IPS-20b (cell line): ENCODE data around the gene TMEM62.
"Not testable (repeated sequence)": the region's sequence is repeated elsewhere in the genome, so short reads cannot be mapped to it uniquely, and the experiment has no call there.

Source experiments
- H3K27ac ChIP-seq: one replicate; pipeline ENCODE4 v1.5.1; 2013; ENCODE audit warnings: low read length
- H3K27me3 ChIP-seq: 2 replicates; pipeline ENCODE4 v1.6.1; 2013; ENCODE audit warnings: mild to moderate bottlenecking, low read length, inconsistent platforms; ENCODE audit not compliant: insufficient read depth
- H3K36me3 ChIP-seq: 2 replicates; pipeline ENCODE4 v1.6.1; 2013; ENCODE audit warnings: low read depth, mild to moderate bottlenecking, inconsistent platforms, low read length, moderate library complexity; ENCODE audit not compliant: insufficient read depth
- H3K4me1 ChIP-seq: 2 replicates; pipeline ENCODE4 v1.6.1; 2013; ENCODE audit warnings: mild to moderate bottlenecking, control low read depth, inconsistent platforms, low read length, moderate library complexity; ENCODE audit not compliant: insufficient read depth
- H3K4me3 ChIP-seq: 2 replicates; pipeline ENCODE4 v1.5.1; 2013; ENCODE audit warnings: mild to moderate bottlenecking, low read length, inconsistent platforms
- H3K9ac ChIP-seq: 2 replicates; pipeline ENCODE4 v1.6.1; 2013; ENCODE audit warnings: low read depth, mild to moderate bottlenecking, inconsistent platforms, low read length, moderate library complexity
- H3K9me3 ChIP-seq: 2 replicates; pipeline ENCODE4 v1.6.1; 2013; ENCODE audit warnings: mild to moderate bottlenecking, low read depth, low read length, inconsistent platforms; ENCODE audit not compliant: insufficient read depth

Gene TMEM62

DNA sequence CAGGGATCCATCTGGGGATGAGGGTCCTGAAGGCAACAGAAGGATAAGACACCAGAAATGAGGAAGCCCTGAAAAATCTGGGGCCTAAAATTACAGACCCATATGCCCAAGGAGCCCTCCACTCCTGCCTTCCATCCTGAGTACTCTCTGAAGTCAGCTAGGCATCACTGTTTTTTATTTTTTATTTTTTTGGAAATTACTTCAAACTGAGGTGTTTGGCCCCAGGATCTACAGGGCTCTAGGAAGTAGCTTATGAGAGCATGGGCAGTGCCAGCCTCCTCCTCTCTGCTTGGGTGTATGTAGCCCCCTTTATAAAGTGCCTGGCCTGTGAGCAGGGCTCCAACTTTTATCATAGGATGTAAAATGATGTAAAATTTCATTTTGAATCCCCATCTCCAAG lies 79.6 kb downstream of the TMEM62 start:
- H3K27ac ChIP-seq: no peak overlapping the region
- no peak overlapping the region for H3K4me3 ChIP-seq
- no peaks in the 10 kb centered on the region; the same call in 1 of the 2 replicates for H3K9me3 ChIP-seq
- H3K9ac ChIP-seq: no peak overlapping the region
- H3K27me3 ChIP-seq: no peaks in the 10 kb centered on the region; the same call in 1 of the 2 replicates
- H3K4me1 ChIP-seq: no peaks in the 10 kb centered on the region
- H3K36me3 ChIP-seq: no peaks in the 10 kb centered on the region

DNA sequence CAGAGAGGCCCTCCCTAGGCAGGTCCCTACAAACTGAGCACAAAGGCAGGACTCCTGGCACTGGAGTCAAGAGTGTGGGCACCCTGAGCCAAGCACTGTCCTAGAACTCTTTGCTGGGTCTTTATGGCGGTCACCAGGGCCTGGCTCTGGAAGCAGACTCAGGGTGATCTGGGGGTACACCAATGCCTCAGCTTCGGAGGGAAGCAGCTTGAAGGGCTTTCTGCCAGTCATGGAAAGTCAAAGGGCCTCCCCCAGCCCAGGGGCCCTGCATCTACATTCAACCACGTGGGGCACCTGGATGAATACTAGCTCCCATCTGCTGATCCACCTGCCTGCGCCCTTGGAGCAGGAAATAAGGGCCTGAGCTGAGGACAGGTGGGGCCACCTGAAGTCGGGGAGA lies 80.1 kb downstream of the TMEM62 start:
- no peak overlapping the region for H3K9ac ChIP-seq
- H3K27me3 ChIP-seq: no peaks in the 10 kb centered on the region; the same call in 1 of the 2 replicates
- H3K4me1 ChIP-seq: no peaks in the 10 kb centered on the region
- no peaks in the 10 kb centered on the region for H3K36me3 ChIP-seq
- no peak overlapping the region for H3K27ac ChIP-seq
- no peak overlapping the region for H3K4me3 ChIP-seq
- no peaks in the 10 kb centered on the region; the same call in 1 of the 2 replicates for H3K9me3 ChIP-seq

DNA sequence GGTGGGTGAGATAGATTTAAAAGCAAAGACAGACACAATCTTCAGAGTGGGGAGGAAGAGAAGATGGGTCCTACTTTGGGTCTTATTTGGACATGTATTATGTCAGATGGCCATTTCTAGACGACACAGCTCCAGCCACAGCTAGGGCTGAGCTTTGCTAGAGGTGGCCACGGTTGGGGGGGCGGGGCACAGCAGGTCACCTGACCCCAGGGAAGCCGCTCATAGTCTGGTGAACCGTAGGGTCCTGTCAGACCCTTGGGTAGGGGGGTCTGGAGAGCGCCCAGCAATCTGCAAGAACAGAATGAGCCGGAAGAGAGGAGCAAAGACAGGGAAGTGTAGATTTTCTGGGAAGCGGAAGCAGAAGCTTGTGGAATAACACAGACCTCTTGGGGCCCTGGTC lies 80.8 kb downstream of the TMEM62 start:
- H3K27me3 ChIP-seq: no peaks in the 10 kb centered on the region; the same call in 1 of the 2 replicates
- H3K27ac ChIP-seq: no peak overlapping the region
- no peaks in the 10 kb centered on the region; the same call in 1 of the 2 replicates for H3K4me1 ChIP-seq
- no peak overlapping the region for H3K4me3 ChIP-seq
- H3K36me3 ChIP-seq: no peaks in the 10 kb centered on the region
- H3K9ac ChIP-seq: no peak overlapping the region
- no peaks in the 10 kb centered on the region; the same call in 1 of the 2 replicates for H3K9me3 ChIP-seq

DNA sequence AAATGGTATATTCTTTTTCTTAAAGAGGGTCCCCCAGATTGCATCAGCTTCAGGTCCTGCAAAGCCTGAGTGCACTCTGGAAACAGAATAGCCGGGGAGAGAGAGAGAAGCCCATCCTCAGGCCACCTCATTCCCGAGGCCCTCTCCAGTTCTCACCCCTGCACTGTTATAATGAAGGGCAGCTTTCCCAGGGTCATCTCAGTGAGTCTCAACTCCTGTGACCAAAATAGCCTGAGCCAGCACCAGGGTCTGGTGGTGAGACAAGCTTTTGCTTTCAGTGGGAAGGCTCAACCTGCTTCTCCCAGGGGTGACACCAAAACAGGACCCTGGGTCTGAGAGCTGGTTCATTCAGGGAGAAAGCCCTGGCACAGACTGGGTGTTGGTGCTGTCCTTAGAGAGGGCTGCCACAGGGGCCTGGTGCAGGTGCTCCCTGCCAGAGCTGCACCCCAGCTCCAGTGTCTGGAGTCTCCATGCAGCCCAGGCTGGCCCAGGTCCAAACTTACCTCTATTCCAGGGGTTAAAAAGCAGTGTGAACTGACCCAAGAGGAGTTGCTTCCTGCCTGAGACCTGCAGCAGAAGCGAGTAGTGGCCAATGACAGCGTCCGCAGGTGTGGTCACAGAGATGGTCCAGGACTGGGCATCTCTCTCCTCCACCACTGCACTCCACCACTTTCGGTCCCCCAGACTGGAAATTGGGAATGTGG lies 81.4 kb downstream of the TMEM62 start:
- no peak overlapping the region for H3K9ac ChIP-seq
- H3K9me3 ChIP-seq: no peaks in the 10 kb centered on the region; the same call in 1 of the 2 replicates
- H3K27me3 ChIP-seq: no peaks in the 10 kb centered on the region; the same call in 1 of the 2 replicates
- no peak overlapping the region for H3K27ac ChIP-seq
- no peak overlapping the region for H3K4me3 ChIP-seq
- no peaks in the 10 kb centered on the region for H3K36me3 ChIP-seq
- no peaks in the 10 kb centered on the region; the same call in 1 of the 2 replicates for H3K4me1 ChIP-seq

DNA sequence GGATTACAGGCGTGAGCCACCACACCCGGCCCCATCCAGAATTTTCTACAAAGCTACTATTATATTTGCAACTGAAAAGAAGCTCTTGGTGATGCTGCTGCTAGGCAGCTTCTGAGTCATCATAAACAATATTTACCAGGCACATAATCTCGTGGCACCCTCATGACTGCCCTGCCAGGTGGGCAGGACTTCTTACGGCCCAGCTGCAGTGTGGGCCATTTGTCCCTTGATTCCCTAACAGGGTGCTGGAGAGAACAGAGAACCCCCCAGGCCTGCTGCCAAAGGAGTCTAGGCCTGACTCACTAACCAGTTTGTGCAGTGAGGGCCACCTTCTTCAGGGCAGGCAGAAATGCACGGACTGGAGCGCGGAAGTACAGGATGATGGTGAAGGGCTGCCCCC lies 82.6 kb downstream of the TMEM62 start:
- Histone ChIP-seq H3K4me3 (no peak overlapping the region), H3K9ac (no peak overlapping the region), H3K4me1 (no peaks in the 10 kb centered on the region; the same call in 1 of the 2 replicates), H3K27ac (no peak overlapping the region), H3K27me3 (no peaks in the 10 kb centered on the region), H3K36me3 (no peaks in the 10 kb centered on the region), H3K9me3 (no peaks in the 10 kb centered on the region)

DNA sequence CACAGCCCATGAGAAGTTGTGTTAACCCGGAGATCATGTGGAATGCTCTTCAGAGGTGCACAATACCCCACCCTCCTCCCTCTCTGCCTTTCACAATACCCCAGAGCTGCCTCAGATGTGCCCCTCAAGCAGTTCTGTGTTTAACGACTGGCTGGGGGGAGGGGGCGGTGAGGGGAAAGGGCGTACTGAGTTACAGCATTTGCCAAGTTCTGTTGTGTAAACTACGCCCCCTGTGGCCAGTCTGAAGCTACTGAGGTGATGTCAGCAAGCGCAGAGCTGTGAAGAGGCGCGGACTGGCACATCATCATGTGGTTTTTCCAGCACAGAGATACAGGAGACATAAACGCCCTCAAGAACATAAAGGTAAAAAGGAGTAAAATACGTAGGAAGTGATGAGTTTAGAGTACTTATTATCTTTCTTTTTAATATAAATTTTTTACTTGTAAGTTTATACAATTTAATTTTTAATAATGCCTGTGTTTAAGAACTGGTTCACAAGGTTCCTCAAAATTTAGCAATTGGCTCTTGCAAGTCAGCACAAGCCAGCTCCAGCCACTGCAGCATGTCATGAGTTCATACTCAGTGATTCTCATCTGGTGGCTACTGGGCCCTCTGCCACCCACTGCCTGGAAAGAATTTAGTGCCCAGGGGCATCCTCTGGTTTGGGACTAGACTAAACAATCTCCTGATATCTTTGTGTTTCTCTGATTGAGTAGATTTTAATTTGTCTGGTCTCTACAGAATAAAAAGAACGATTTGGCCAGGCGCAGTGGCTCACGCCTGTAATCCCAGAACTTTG lies 85.7 kb downstream of the TMEM62 start:
- Histone ChIP-seq H3K36me3 (no peaks in the 10 kb centered on the region), H3K9ac (no peak overlapping the region), H3K27ac (no peak overlapping the region), H3K4me1 (no peaks in the 10 kb centered on the region; the same call in 1 of the 2 replicates), H3K9me3 (no peaks in the 10 kb centered on the region), H3K27me3 (no peaks in the 10 kb centered on the region), H3K4me3 (no peak overlapping the region)

DNA sequence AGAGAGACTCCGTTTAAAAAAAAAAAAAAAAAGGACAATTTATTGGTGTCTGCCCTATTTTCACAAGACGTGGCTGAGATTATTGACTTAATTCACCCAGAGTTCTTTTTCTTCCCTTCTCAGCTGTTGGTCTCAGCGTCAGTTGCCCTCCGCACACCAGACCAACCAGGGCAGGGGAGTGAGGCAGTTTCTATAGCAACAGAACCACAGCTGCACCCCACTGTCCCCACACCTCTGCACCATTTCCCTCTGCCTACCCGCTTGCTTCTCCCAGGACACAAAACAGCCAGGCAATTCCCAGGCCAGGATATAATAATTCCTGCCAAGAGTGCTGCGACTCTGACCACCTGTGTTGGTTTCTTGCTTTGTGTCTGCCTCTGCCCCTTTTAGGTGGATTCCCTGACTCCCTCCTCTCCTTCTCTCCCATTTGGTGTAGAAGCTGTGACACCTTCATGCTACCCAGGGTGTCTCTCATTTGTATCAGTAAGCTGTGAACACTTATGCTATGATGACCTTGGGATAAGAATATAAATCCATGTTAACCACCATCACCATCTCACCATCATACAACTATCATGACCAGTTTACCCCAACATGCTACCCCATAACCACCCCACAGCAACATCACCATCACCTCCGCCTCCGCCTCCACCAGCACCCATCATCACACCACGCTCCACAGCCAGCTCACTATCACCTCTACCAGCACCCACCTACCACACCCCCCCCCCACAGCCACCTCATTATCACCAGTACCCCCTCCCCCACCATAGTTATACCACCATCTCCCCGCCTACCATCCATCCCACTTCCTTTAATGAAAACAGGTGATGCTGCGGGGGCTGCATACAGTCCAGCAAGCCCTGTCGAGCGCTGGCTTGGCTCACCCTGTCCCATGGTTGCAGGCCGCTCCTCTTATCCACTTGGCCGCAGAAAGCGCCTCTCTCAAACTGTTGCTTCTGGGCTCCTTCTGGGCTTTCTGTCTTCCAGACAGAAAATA lies 86.8 kb downstream of the TMEM62 start:
- Histone ChIP-seq H3K4me1 (no peaks in the 10 kb centered on the region; the same call in 1 of the 2 replicates), H3K4me3 (no peak overlapping the region), H3K9ac (no peak overlapping the region), H3K36me3 (no peaks in the 10 kb centered on the region), H3K27ac (no peak overlapping the region), H3K27me3 (no peaks in the 10 kb centered on the region), H3K9me3 (no peaks in the 10 kb centered on the region)

DNA sequence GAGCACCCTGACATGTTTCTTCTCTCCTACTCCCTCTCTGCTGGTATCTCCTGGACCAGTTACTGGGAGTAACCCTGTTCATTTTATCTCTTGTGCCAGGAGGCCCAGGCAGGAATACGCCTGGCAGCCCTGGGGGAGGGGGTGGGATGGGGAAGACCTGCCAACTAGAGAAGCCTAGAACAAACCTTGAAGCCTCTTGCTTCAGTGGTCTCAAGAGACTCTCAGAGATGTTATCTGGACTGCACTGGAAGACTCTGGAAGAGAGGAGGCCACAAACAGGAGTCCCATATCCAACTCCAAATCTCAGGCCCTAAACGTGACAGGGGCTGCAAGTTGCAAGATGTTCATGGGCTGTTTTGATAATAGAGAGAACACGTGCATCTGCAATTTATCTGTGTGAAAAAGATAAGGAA lies 87.6 kb downstream of the TMEM62 start, which contains the start of gene EPB42:
EPB42 (minus strand) TSS at position 28 of the 413 bp plus-strand sequence. CDS start 193 bp downstream, outside the sequence.
- Histone ChIP-seq H3K9me3 (no peaks in the 10 kb centered on the region), H3K36me3 (no peaks in the 10 kb centered on the region), H3K27me3 (no peaks in the 10 kb centered on the region), H3K4me3 (no peak within 1 kb of the TSS), H3K9ac (no peak within 1 kb of the TSS), H3K27ac (no peak within 1 kb of the TSS), H3K4me1 (no peaks in the 10 kb centered on the region; the same call in 1 of the 2 replicates)

DNA sequence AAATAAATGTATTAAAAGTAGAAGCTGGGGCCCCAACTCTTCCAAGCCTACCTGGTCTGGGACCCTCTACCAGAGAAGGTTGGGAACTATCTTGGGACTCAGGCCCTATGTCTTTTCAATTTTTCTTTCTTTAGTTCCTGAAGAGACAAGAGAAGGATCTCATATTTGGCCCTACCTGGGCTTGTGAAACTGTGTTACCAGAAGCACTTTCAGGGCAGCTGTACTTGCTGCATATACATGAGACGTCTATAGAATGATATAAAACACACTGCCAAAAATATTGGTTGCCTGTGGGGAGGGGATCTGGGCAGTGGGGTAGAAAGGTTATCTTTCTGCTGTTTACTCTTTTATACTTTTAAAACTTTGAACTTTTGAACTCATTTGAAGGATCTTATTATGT lies 88.0 kb downstream of the TMEM62 start:
- Histone ChIP-seq H3K4me1 (no peaks in the 10 kb centered on the region; the same call in 1 of the 2 replicates), H3K4me3 (no peak overlapping the region), H3K27ac (no peak overlapping the region), H3K27me3 (no peaks in the 10 kb centered on the region), H3K9me3 (no peaks in the 10 kb centered on the region), H3K9ac (no peak overlapping the region), H3K36me3 (no peaks in the 10 kb centered on the region)

DNA sequence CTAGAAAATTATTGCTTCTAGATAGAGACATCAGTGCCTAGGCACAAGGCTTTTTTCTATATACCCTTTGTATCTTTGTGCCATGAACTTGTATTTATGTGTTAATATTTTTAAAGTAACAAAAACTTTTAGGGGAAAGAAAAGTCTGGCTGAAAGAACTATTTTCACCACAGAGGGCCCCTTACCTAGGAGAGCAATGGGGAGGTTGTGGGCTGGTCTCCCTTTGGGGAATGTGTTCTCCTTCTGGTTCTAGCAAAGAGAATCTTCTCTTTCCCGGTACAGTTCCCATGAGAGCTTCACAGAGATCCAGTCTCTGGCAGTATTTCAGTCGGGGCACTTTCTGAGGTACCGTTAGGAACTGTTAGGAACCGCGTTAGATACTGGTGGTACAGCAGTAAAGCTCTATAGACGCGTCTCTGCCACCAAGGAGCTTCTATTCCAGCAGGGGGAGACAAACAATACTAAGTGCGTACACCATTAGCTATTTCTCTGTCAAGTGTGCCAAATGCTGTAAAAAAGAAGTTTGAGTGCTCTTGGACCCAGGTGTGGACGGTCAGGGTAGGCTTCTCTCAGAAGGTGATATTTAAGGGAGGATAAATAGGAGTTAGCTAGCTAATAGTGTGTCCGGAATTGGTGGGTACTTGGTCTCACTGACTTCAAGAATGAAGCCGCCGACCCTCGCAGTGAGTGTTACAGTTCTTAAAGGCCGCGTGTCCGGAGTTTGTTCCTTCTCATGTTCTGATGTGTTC lies 92.0 kb downstream of the TMEM62 start:
- no peak overlapping the region for H3K9ac ChIP-seq

DNA sequence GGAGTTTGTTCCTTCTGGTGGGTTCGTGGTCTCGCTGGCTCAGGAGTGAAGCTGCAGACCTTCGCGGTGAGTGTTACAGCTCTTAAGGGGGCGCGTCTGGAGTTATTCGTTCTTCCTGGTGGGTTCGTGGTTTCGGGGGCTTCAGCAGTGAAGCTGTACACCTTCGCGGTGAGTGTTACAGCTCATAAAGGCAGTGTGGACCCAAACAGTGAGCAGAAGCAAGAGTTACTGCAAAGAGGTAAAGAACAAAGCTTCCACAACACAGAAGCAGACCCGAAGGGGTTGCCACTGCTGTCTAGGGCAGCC lies 92.5 kb downstream of the TMEM62 start:
- not testable (repeated sequence) for H3K27me3 ChIP-seq, H3K27ac ChIP-seq, H3K36me3 ChIP-seq, H3K4me3 ChIP-seq, H3K9ac ChIP-seq, H3K4me1 ChIP-seq, H3K9me3 ChIP-seq

More for the DNA sequence above, 92.0 kb downstream of the TMEM62 start:
- H3K4me3 ChIP-seq: no peak overlapping the region
- H3K36me3 ChIP-seq: no peaks in the 10 kb centered on the region
- H3K27me3 ChIP-seq: no peaks in the 10 kb centered on the region
- H3K27ac ChIP-seq: no peak overlapping the region
- no peaks in the 10 kb centered on the region for H3K9me3 ChIP-seq
- H3K4me1 ChIP-seq: no peaks in the 10 kb centered on the region
